ENCODE data around the gene ALDH6A1. TPM values are rescaled to one million over a fixed set of nuclear protein-coding genes. Genes with fewer than 3 reads are reported as not detected.
"Not testable (repeated sequence)": the region's sequence is repeated elsewhere in the genome, so short reads cannot be mapped to it uniquely, and the experiment has no call there.

The ALDH6A1 gene
- 6.8 TPM for polyA plus RNA-seq (2013, experiment 1 of 2; ENCODE audit: insufficient read length)
- 12.3 TPM for polyA plus RNA-seq (2013, experiment 2 of 2; ENCODE audit: insufficient read length)

GRCh38 chr14:74084277-74085046 lies at the start of gene ALDH6A1, which contains the start of gene LIN52:
Gene ALDH6A1, minus strand, starts transcription at chr14:74084453. Its CDS starts 59 bp downstream, at chr14:74084394.
Gene LIN52, plus strand, starts transcription at chr14:74084956. Its CDS starts 19 bp downstream, at chr14:74084975.
- peak; percentile 100 for DNase-seq

- DNase-seq, result no peak
These were observed 43.4 kb upstream of the ALDH6A1 start for GRCh38 chr14:74127634-74128033.

GRCh38 chr14:74126315-74127013 lies 42.2 kb upstream of the ALDH6A1 start:
- no peak for DNase-seq

GRCh38 chr14:74125487-74125886 lies 41.2 kb upstream of the ALDH6A1 start:
- DNase-seq, result not testable (repeated sequence)

GRCh38 chr14:74111395-74112216 lies 27.4 kb upstream of the ALDH6A1 start:
- peak; percentile 58 for DNase-seq

GRCh38 chr14:74109369-74109768 lies 25.1 kb upstream of the ALDH6A1 start:
- no peak for DNase-seq

GRCh38 chr14:74105381-74105780 lies 21.1 kb upstream of the ALDH6A1 start:
- DNase-seq, result no peak

- no peak for DNase-seq
These were observed 5.2 kb upstream of the ALDH6A1 start for GRCh38 chr14:74089251-74090020.

GRCh38 chr14:74085828-74086227 lies 1.6 kb upstream of the ALDH6A1 start:
- DNase-seq, result no peak

- DNase-seq, result peak; percentile 44
These were observed 889 bp upstream of the ALDH6A1 start for GRCh38 chr14:74085047-74085637.

GRCh38 chr14:74083784-74084276 lies 423 bp downstream of the ALDH6A1 start:
- no peak for DNase-seq

GRCh38 chr14:74083161-74083560 lies 1.1 kb downstream of the ALDH6A1 start:
- DNase-seq, result no peak

GRCh38 chr14:74081491-74081890 lies 2.8 kb downstream of the ALDH6A1 start:
- no peak for DNase-seq

GRCh38 chr14:74080820-74081460 lies 3.3 kb downstream of the ALDH6A1 start:
- DNase-seq, result no peak

GRCh38 chr14:74077401-74077800 lies 6.9 kb downstream of the ALDH6A1 start:
- no peak for DNase-seq

- peak; percentile 4 for DNase-seq
These were observed 18.3 kb downstream of the ALDH6A1 start for GRCh38 chr14:74065746-74066575.

GRCh38 chr14:74064883-74065282 lies 19.4 kb downstream of the ALDH6A1 start:
- DNase-seq, result no peak

GRCh38 chr14:74064426-74064825 lies 19.8 kb downstream of the ALDH6A1 start:
- no peak for DNase-seq

GRCh38 chr14:74062809-74063150 lies 21.5 kb downstream of the ALDH6A1 start:
- no peak for DNase-seq

Data from fibroblast of skin of back (primary cell).